GM21390 (cell line): ENCODE measurements around the gene EPHA1.

Experiments
- ATAC-seq: cut with Tn5 transposase; IDR thresholded peaks from one replicate; pipeline ENCODE4 v1.9.1; 2021; ENCODE audit not compliant: unreplicated experiment

Gene EPHA1

GRCh38 chr7:143390104-143390772, 18.4 kb downstream of the EPHA1 start:
- ATAC-seq: no peak

- ATAC-seq: no peak
Observed at GRCh38 chr7:143389316-143390103, 19.1 kb downstream of the EPHA1 start.

GRCh38 chr7:143388491-143389101, 20.1 kb downstream of the EPHA1 start:
- ATAC-seq: no peak

GRCh38 chr7:143388051-143388450, 20.6 kb downstream of the EPHA1 start:
- ATAC-seq: no peak

- ATAC-seq: no peak
Observed at GRCh38 chr7:143387156-143387975, 21.3 kb downstream of the EPHA1 start.

DNA sequence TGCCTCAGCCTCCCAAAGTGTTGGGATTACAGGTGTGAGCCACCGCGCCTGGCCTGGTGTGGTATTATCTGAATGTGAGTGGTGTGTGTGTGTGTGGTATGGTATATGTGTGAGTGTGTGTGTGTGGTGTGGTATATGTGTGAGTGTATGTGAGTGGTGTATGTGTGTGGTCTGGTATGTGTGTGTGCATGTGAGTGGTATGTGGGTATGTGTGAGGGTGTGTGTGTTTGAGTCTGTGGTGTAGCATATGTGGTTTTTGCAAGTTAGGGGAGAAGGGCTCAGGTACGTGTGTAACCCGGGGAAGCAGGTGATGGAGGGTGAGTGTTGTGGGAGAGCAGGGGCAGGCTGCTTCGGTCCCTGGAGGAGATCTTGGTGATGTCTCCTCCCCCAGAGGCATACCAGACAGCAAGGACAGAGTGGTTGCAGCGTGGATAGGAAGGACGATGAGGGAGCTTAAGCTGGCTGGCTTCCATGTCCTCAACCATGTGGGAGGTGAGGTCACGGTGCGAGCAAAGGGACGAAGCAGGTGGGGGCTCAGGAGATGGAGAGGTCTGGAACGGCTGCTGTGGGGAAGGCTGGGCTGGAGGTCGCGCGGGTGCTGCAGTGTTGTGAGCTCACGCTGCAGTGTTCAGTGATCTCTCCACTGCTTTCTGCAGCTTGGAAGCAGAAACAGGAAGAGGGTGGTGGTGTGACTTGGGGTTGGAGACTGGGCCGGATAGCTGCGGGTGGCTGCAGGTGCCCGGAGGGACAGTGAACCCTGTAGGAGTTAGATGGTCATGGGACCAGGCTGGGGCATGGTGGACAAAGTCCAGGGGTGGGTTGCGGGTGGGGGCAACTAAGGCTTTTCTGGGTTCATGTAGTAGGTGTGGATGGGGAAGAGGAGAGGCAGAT, 22.5 kb downstream of the EPHA1 start:
- no peak for ATAC-seq

DNA sequence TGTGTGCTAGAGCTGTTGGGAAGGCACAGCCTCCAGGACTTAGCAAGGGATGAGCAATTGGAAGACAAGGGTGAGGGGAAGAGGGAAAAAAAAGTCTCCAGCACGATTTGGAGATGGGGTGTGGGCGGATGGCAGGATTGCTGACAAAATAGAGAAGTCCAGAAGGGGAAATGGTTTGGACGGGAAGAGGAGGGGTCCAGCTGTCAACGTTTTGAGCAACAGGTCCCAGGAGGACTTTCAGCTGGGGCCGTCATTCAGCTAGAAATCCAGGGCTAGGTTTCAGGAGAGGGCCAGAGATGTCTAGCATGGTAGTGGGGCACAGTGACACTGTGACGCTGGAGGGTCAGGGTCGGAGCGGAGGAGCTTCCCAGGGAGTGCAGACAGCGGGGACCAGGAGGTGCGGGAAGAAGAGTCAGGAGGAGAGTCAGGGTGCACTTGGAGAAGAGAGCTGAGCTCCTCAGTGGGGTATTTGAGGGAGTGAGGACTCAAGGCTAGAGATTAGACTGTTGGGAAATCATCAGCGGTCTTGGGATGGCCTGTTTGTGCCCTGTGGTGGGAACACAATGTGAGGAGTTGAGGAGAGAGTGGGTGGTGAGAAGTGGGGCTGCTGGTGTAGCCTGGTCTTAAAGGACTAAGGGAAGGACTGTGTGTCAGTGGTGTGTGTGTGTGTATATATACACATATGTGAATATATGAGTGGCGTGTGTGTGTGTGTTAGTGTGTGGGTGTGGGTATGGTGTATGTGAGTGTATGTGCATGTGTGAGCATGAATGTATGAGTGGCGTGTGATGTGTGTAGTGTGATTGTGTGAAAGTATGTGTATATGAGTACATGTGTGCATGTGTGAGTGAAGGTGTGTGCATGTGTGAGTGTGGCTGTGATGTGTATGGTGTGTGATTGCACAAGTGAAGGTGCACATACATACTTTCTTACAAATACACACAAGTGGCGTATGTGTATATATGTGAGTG, 23.7 kb downstream of the EPHA1 start:
- ATAC-seq: no peak

GRCh38 chr7:143384148-143384547, 24.5 kb downstream of the EPHA1 start:
- ATAC-seq: no peak

GRCh38 chr7:143383642-143383957, 25.1 kb downstream of the EPHA1 start:
- no peak for ATAC-seq

GRCh38 chr7:143382791-143383641, 25.6 kb downstream of the EPHA1 start:
- no peak for ATAC-seq

- no peak for ATAC-seq
Observed at GRCh38 chr7:143382126-143382790, 26.4 kb downstream of the EPHA1 start.

DNA sequence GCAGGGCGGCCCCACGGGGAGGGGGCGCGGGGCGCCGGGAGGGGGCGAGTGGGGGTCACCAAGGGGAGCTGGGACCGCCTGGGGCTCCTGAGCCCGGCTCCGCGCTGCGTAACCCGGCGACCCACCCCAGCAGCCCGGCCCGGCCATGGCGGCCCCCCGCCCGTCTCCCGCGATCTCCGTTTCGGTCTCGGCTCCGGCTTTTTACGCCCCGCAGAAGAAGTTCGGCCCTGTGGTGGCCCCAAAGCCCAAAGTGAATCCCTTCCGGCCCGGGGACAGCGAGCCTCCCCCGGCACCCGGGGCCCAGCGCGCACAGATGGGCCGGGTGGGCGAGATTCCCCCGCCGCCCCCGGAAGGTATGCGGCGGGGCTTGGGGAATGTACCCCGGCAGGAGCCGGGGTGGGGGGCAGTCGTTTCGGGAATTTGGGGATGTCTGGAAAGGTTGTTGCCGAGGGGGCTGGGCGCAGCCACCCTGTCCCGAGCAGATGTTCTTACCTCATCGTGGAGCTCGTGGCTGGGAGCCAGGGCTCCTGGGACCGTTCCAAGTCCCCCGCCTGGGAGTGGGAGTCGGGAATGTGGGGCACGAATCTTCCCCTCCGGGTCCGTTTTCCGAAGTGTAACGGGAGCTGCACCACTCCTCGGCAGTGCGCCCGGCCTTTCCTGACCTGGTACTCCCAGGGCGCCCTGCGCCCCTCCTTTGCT, 27.1 kb downstream of the EPHA1 start:
- peak; percentile 22 for ATAC-seq

DNA sequence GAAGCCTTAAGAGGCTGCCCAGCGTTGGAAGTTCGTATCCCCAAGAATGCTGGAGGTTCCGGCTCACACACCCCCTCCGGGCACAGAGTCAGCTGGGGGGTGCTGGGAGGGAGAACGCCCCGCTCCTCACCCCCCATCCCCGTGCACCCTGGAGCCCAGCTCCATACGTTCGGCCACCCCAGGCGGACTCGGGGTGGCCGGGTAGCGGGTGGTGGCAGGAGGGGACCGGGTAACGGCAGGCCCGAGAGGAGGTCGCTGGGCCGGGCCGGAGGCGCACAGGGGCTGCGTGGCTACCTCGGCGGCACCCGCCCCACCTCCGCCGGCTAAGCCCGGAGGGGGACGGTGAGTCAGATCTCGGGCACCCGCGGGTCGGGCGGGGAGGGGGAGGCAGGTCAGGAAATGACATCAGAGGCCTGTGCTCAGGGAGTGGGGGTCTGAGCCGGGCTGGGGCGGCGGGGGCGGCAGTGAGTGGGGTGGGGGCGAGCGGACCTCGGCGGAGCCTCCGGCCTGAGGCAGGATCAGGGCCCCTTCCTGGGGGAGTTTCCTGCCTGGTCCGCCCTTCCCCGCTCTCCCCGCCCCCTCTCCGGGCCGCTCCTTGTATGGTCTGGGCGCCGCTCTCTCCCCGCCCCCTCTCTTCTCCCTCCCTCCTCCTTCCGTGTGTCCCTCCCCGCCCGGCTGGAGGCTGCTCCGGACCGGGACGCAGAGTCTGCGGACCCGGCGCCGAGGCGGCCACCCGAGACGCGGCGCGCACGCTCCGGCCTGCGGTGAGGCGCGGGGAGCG, 27.8 kb downstream of the EPHA1 start, which contains the start of gene ZYX:
Gene ZYX, plus strand, starts transcription at position 700 of the 781 bp plus-strand sequence. CDS start 227 bp downstream, outside the sequence.
- peak; percentile 74 for ATAC-seq

- peak; percentile 56 for ATAC-seq
Observed at GRCh38 chr7:143380260-143380645, 28.4 kb downstream of the EPHA1 start.

GRCh38 chr7:143379611-143380259, 28.9 kb downstream of the EPHA1 start:
- ATAC-seq: no peak

DNA sequence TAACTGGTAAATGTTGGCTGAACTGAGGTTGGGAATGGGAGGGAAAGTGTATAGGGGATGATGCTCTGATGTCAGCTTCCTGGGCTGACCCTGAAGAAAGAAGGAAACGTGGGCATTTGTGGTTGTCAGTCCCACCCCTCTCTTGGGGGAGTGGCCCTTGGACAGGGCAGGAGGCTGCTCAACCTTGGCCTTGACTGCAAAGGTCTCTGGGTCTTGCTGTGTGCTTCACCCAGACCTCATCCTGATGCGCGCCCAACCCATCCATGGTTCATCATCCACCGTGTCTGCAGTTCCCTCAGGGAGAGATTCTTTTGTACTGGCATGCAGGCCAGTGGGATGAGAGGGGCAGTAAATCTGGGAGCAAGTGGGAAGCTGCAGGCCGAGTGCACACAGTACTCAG, 32.3 kb downstream of the EPHA1 start:
- no peak for ATAC-seq
